ENCODE data around the gene FNBP1. TPM values are rescaled to one million over a fixed set of nuclear protein-coding genes. Genes with fewer than 3 reads are reported as not detected.

Gene FNBP1
- polyA plus RNA-seq, 3 donors, result 37.6 to 60.7 (median 51.4) TPM

GRCh38 chr9:129878291-129878690, 164.7 kb downstream of the FNBP1 start:
- intact Hi-C loops (cut with micrococcal nuclease), result no loop called here
- Histone ChIP-seq H3K36me3 (replicated peaks in 1 of 2; ENCODE audit: control insufficient read depth in 1 of 2, insufficient read depth in 2 of 2, low read length in 2 of 2) (peaks cover 50 to 57% of the 10 kb centered on the region in 2 donors), H3K27me3 (ENCODE audit: control insufficient read depth in 2 of 2, insufficient read depth in 2 of 2, low read length in 2 of 2) (no peaks in the 10 kb centered on the region), H3K79me2 (ENCODE audit: insufficient read depth, low read length) (no peaks in the 10 kb centered on the region), H3K4me3 (replicated peaks in 1 of 3; ENCODE audit: low read depth in 2 of 3, low read length in 3 of 3) (no peak overlapping the region), H4K20me1 (ENCODE audit: insufficient read depth, low read length) (no peaks in the 10 kb centered on the region), H3K9me3 (replicated peaks in 1 of 2; ENCODE audit: control insufficient read depth in 1 of 2, insufficient read depth in 1 of 2, low read length in 2 of 2) (no peaks in the 10 kb centered on the region), H3K27ac (ENCODE audit: low read depth in 1 of 2, low read length in 2 of 2) (no peak overlapping the region), H3K4me2 (replicated peaks; ENCODE audit: extremely low read depth, low read length, poor library complexity, severe bottlenecking) (no peak overlapping the region), H2AFZ (ENCODE audit: insufficient read depth, low read depth, low read length, poor library complexity, severe bottlenecking) (no peak overlapping the region), H3K9ac (ENCODE audit: insufficient read depth, low read length, poor library complexity, severe bottlenecking) (no peak overlapping the region), H3K4me1 (ENCODE audit: control insufficient read depth in 1 of 2, insufficient read depth in 2 of 2, low read length in 2 of 2) (no peaks in the 10 kb centered on the region)
- WGBS (ENCODE audit: insufficient coverage), result 98% methylated on average over 9 of the region's 11 CpGs
- DNase-seq, result no peak
- peaks cover 50 to 69% of the 10 kb centered on the region in 2 donors for H3K36me3 Mint-ChIP-seq
- no peaks in the 10 kb centered on the region for H3K4me1 Mint-ChIP-seq
- no peak overlapping the region for H3K4me3 Mint-ChIP-seq
- H3K27ac Mint-ChIP-seq, result peak overlapping the region in 1 of 7 donors; percentile 42
- H3K27me3 Mint-ChIP-seq (ENCODE audit: low read depth in 3 of 3), result peaks cover 0 to 2% (median 2%) of the 10 kb centered on the region in 3 donors
- no peak for TF ChIP-seq CTCF (IDR thresholded peaks at IDR 0.05)
- H3K9me3 Mint-ChIP-seq, result no peaks in the 10 kb centered on the region

GRCh38 chr9:129876815-129877214, 166.2 kb downstream of the FNBP1 start:
- Histone ChIP-seq H3K36me3 (replicated peaks in 1 of 2; ENCODE audit: control insufficient read depth in 1 of 2, insufficient read depth in 2 of 2, low read length in 2 of 2) (peaks cover 51 to 52% of the 10 kb centered on the region in 2 donors), H3K27me3 (ENCODE audit: control insufficient read depth in 2 of 2, insufficient read depth in 2 of 2, low read length in 2 of 2) (no peaks in the 10 kb centered on the region), H3K9ac (ENCODE audit: insufficient read depth, low read length, poor library complexity, severe bottlenecking) (no peak overlapping the region), H2AFZ (ENCODE audit: insufficient read depth, low read depth, low read length, poor library complexity, severe bottlenecking) (no peak overlapping the region), H3K4me1 (ENCODE audit: control insufficient read depth in 1 of 2, insufficient read depth in 2 of 2, low read length in 2 of 2) (no peaks in the 10 kb centered on the region), H3K79me2 (ENCODE audit: insufficient read depth, low read length) (no peaks in the 10 kb centered on the region), H3K9me3 (replicated peaks in 1 of 2; ENCODE audit: control insufficient read depth in 1 of 2, insufficient read depth in 1 of 2, low read length in 2 of 2) (no peaks in the 10 kb centered on the region), H3K4me3 (replicated peaks in 1 of 3; ENCODE audit: low read depth in 2 of 3, low read length in 3 of 3) (no peak overlapping the region), H3K27ac (ENCODE audit: low read depth in 1 of 2, low read length in 2 of 2) (no peak overlapping the region), H4K20me1 (ENCODE audit: insufficient read depth, low read length) (no peaks in the 10 kb centered on the region), H3K4me2 (replicated peaks; ENCODE audit: extremely low read depth, low read length, poor library complexity, severe bottlenecking) (no peak overlapping the region)
- no peak for TF ChIP-seq CTCF (IDR thresholded peaks at IDR 0.05)
- H3K27ac Mint-ChIP-seq, result peak overlapping the region in 1 of 7 donors; percentile 42
- DNase-seq, result no peak
- intact Hi-C loops (cut with micrococcal nuclease), result no loop called here
- WGBS (ENCODE audit: insufficient coverage), result 90% methylated on average over 6 of the region's 7 CpGs
- peaks cover 49 to 67% of the 10 kb centered on the region in 2 donors for H3K36me3 Mint-ChIP-seq
- H3K9me3 Mint-ChIP-seq, result peaks cover 0 to 1% (median 0%) of the 10 kb centered on the region in 7 donors
- H3K27me3 Mint-ChIP-seq (ENCODE audit: low read depth in 3 of 3), result peaks cover 0 to 2% (median 2%) of the 10 kb centered on the region in 3 donors
- H3K4me1 Mint-ChIP-seq, result no peaks in the 10 kb centered on the region
- H3K4me3 Mint-ChIP-seq, result no peak overlapping the region
